ENCODE results near the gene LRRK1. TPM values are rescaled to one million over a fixed set of nuclear protein-coding genes. Genes with fewer than 3 reads are reported as not detected.

LRRK1 gene
- total and polyA plus RNA-seq, 2 experiments from 2014 or later: 2.6 to 4.5 TPM

GRCh38 chr15:101060576-101061551 is 141.7 kb downstream of the LRRK1 start:
- H3K27me3 Mint-ChIP-seq (ENCODE audit: insufficient read depth, low read depth, poor library complexity): peaks cover 25% of the 10 kb centered on the region

More at GRCh38 chr15:101060576-101061551, 141.7 kb downstream of the LRRK1 start:
- H3K27me3 ChIP-seq (ENCODE audit: insufficient read depth): no peaks in the 10 kb centered on the region
- Mint-ChIP-seq H3K9me3 (peaks cover 21% of the 10 kb centered on the region), H3K4me3 (no peak overlapping the region), H3K36me3 (ENCODE audit: low read depth) (peaks cover 33% of the 10 kb centered on the region), H3K4me1 (peaks cover 34% of the 10 kb centered on the region), H3K27ac (no peak overlapping the region)
- peaks cover 7% of the 10 kb centered on the region for H3K9me2 ChIP-seq (ENCODE audit: insufficient read depth)
- peaks cover 17% of the 10 kb centered on the region for H3K4me1 ChIP-seq (ENCODE audit: insufficient read depth)
- H2AFZ ChIP-seq: no peak overlapping the region
- TF ChIP-seq ZNF114 (CRISPR knock-in tag; IDR thresholded peaks at IDR 0.05) (no peak), POLR2AphosphoS5 (IDR thresholded peaks at IDR 0.05; ENCODE audit: low read depth) (no peak), EZH2 (IDR thresholded peaks at IDR 0.05; ENCODE audit: low read depth, unreplicated experiment) (no peak), JUNB (IDR thresholded peaks at IDR 0.05; ENCODE audit: unreplicated experiment) (no peak), REST (IDR thresholded peaks at IDR 0.05; ENCODE audit: unreplicated experiment) (no peak), NANOG (IDR thresholded peaks at IDR 0.05; ENCODE audit: borderline replicate concordance) (no peak), ZNF462 (CRISPR knock-in tag; IDR thresholded peaks at IDR 0.05) (no peak), CTCF (conservative IDR thresholded peaks at IDR 0.05; ENCODE audit: low read depth in 2 of 2) (no peak), STAT1 (IDR thresholded peaks at IDR 0.05; ENCODE audit: unreplicated experiment) (no peak)
- DNase-seq (ENCODE audit: low spot score) (no peak), ATAC-seq (no peak)
- H3F3A ChIP-seq (replicated peaks; ENCODE audit: low read depth): 0 out of 2 replicates have a peak, but pooled peaks cover 5% of the 10 kb centered on the region
- H3K4me3 ChIP-seq: no peak overlapping the region
- no peak overlapping the region for H3K4me2 ChIP-seq
- H3K79me2 ChIP-seq (replicated peaks; ENCODE audit: insufficient read depth): no peaks in the 10 kb centered on the region
- H3K36me3 ChIP-seq (ENCODE audit: insufficient read depth): peaks cover 9% of the 10 kb centered on the region; the same call in 1 of the 2 replicates
- no peak overlapping the region for H3K27ac ChIP-seq (ENCODE audit: low read depth)
- H4K20me1 ChIP-seq (replicated peaks; ENCODE audit: insufficient read depth): no peaks in the 10 kb centered on the region

Data from GM23338 (cell line).